ENCODE measurements around the gene CTCF.

The CTCF gene

DNA sequence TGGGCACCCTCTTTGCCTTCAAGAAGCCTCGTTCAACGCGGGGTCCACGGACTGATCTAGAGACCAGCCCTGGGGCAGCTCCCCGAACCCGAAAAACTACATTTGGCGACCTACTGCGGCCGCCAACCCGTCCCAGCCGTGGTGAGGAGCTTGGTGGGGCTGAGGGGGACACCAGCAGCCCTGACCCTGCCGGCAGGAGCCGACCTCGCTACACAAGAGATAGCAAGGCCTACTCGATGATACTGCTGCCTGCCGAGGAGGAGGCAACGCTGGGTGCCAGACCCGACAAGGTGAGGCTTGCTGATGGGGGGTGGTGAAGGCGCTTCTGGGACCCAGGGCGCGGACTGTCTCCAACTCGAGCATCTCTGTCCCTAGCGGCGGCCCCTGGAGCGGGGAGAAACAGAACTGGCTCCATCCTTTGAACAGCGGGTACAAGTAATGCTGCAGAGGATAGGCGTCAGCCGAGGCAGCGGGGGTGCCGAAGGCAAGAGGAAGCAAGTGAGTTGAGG, 92.1 kb downstream of the CTCF start:
- DNase-seq, result no peak

DNA sequence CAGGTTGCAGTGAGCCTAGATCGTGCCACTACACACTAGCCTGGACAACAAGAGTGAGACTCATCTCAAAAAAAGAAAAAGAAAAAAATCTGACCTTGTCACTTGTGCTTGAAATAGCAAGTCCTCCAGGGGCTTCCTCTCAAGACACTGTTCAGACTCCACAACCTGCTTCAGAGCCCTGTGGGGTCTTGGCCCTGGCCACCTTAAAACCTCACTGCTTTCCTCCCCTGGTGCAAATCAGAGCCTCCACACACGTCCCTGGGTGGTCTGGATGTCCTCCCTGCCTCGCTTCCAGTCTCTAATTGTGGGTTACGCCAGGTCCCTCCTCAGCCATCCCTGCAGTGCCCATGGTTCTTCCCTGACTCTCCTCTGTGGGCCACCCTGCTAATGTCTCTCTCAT, 93.0 kb downstream of the CTCF start:
- DNase-seq, result no peak

DNA sequence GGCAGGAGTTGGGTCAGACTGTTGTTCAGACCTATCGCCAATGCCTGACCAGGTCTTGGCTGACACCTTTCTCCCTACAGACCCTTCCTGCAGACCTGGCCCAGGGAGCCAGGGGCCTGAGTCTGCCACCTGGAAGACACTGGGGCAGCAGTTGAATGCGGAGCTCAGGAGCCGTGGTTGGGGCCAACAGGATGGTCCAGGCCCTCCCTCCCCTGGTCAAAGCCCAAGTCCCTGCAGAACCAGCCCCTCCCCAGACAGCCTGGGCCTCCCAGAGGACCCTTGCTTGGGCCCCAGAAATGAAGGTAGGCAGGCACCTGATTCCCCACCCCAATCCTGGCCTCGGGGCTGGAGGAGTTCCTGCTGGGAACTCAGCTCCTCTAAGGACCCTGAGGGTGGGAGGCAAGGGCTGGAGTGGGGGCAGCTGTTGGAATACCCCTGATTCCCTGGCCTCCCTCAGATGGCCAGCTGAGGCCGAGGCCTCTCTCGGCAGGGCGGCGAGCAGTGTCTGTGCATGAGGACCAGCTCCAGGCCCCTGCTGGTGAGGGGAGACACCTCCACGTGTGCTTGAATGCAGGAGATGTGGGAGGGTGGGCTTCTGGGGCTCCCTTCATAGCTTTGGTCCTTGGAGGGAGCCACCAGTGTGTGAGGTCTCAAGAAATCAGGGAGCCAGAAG, 94.2 kb downstream of the CTCF start:
- no peak for DNase-seq

DNA sequence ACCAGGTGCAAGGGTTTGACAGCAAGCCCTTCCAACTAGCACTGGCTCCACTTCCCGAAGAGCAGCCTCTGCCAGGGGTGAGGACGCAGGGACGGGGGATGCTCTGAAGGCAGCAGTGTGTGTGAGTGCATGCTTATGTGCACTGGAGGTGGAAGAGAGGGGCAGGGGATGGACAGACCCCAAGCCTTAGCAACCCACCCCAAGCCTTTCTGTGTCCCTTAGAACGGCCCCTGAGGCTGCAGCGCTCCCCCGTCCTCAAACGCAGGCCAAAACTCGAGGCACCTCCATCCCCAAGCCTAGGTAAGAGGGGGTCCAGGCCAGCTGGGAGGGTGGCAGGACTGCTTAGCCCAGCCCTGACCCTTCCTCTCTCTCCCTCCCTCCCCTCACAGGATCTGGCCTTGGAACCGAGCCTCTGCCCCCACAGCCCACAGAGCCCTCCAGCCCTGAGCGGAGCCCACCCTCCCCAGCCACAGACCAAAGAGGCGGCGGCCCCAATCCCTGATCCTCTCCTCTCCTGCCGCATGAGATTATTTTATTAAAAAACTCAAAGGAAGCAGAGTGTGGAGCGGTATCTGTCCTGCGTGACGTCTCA, 94.8 kb downstream of the CTCF start:
- DNase-seq, result no peak

DNA sequence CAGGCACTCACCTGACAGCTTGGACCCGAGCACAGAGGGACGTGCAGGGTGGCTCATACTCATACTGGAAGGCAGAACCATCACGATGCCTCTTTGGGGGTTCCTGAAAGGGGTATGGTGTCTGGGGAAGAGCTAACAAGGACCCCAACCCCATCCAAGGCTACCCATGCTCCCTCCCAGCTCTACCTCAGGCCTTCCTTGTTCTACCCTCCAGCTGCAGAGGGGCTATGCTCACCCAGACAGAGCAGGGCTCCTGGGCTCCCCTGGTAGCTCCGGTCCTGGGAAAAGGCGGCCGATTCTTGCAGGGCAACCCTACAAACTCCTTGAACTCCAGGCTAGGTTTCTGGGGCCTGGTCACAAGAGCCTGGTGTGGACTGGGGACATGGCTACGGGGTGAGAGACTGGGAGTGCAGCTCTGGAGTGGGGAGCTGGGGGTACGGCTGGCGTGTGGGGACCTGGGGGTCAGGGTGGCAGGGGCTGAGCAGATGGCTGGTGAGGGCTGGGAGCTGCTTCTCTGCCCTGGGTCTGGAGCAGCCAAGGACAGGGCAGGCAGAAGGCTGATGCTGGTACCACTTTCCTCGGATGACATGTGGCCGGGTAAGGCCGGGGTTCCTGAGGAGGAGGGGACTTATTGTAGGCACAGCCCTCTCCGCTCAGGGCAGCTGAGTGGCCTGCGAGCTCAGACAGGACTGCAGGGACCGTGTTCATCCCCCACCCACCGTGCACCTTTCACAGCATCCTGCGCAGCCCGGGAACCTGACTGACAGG, 95.6 kb downstream of the CTCF start:
- no peak for DNase-seq

DNA sequence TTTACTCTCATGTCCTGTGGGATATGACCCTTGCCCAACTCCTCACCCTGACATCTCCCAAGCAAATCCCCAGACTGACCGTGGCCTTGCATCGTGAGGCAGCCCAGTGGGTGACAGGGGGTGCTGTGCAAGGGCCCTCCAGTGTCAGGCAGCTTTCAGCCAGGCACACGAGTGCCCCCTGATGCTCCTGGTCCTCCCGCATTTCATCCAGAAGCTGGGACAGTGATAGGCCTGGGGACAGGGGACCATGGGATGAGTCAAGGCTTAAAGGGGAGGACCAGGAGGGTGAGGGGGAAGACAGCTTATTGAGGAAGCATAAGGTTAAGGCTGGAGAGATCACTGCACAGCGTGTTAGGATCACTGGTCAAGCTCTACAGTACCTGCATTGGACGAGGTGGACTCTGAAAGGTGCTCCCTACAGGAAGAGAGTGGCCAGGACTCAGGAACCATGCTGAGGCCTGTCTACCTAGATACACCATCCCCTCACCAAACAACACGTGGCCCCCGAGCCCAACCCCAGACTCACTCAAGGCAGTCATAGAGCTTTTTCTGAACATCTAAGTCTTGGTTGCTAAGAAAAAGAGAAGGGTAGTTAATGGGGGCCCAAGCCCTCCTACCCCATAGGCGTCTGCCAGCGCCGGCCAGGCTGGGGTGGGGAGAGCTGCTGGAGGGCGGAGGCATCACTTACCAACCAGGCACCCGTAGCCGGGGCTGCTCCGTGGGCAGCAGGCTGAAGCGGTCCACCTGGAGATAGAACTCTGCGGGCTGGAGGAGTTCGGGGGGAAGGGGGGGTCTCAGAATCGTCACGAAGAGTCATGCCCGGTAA, 96.7 kb downstream of the CTCF start:
- DNase-seq, result no peak

DNA sequence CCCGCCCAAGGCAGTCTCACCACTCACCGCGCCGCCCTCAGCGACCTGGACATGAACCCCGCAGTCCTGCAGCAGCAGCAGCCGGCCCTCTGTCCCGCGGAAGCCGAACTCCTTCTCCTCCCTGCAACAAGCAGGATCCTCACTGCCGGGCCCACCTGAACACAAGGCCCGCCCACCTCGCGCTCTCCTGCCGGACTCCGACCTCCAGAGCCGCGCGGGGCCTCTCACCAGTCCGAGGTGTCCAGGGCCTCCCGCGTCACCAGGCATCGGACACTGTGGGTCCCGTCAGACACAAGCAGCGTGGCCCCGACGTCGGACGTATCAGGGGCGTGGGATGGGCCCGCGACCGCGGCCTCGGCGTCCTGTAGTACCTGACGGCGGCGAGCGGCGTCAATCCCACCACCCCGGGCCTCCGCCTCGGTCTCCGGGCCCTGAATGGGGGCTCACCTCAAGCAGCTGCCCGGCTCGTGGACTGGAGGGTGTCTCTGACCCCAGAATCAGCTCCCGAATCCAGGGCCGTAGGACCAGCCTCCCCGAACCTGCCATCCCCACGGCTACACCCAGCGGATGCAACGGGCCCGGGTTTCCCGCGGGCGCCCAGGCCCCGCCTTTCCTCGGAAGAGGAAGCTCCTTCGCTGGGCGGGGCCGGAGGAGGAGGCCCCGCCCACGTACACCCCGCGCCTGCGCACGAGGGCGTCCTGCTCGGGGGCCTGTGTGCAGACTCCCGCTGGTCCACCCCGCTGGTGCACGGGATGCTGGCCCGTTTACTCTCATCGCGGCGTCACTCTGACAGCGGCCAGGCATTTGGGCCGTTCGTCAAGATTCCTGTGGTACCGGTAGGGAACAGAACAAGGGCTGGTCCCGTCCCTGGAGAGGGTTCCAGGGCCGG, 97.6 kb downstream of the CTCF start, which contains the start of gene ACD:
TSS of gene ACD (minus strand) at position 586 of the 889 bp plus-strand sequence. CDS start at position 546, 40 bp downstream.
- peak; percentile 60 for DNase-seq

DNA sequence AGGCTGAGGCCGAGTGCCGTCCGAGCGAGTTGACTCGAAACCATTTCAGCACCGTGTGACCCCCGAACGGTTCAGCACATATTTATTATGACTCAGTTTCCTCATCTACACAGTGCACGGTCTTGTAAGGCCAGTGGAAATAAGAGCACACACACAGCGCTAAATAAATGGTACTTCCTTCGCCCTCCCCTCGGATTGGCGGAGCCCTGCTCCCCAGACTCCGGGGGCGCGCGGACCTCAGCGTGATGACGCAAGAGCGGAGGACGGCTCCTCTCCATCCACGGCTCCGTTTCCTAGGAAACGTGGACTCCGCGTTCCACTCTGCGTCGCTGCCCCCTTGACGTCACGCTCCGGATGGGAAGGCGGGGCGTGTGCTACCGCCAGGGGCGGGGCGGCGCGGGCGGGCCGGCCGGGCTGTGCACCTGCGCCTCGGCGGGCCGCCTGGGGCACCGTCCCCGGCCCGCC, 98.3 kb downstream of the CTCF start, which contains the start of gene PARD6A:
TSS of gene PARD6A (plus strand) at position 397 of the 465 bp plus-strand sequence. CDS start 79 bp downstream, outside the sequence.
- peak; percentile 85 for DNase-seq

DNA sequence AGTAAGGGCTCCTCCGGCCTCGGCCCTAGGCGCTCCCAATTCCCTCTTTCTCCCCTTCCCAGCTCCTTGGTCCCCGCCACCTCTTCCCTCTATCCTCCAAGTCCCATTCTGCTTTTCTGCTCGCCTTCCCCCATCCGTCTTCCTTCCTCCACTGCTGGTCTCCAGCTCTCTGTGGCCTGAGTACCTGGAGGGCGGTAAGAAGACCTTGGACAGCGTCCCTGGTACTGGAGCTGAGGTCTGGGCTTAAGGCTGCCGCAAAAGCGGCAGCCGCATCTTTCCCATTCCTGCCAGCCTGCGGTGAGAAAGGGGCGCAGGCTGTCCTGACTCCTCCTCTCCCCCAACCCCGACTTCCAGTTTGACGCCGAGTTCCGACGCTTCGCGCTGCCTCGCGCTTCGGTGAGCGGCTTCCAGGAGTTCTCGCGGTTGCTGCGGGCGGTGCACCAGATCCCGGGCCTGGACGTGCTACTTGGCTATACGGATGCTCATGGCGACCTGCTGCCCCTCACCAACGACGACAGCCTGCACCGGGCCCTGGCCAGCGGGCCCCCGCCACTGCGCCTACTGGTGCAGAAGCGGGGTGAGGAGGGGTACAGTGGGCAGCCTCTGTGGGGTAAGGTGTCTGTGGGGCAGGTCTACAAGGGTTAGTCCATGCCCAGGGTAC, 98.9 kb downstream of the CTCF start:
- peak; percentile 15 for DNase-seq

DNA sequence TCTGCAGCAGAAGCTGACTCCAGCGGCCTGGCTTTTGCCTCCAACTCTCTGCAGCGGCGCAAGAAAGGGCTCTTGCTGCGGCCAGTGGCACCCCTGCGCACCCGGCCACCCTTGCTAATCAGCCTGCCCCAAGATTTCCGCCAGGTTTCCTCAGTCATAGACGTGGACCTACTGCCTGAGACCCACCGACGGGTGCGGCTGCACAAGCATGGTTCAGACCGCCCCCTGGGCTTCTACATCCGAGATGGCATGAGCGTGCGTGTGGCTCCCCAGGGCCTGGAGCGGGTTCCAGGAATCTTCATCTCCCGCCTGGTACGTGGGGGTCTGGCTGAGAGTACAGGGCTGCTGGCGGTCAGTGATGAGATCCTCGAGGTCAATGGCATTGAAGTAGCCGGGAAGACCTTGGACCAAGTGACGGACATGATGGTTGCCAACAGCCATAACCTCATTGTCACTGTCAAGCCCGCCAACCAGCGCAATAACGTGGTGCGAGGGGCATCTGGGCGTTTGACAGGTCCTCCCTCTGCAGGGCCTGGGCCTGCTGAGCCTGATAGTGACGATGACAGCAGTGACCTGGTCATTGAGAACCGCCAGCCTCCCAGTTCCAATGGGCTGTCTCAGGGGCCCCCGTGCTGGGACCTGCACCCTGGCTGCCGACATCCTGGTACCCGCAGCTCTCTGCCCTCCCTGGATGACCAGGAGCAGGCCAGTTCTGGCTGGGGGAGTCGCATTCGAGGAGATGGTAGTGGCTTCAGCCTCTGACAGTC, 99.7 kb downstream of the CTCF start:
- DNase-seq, result no peak

DNA sequence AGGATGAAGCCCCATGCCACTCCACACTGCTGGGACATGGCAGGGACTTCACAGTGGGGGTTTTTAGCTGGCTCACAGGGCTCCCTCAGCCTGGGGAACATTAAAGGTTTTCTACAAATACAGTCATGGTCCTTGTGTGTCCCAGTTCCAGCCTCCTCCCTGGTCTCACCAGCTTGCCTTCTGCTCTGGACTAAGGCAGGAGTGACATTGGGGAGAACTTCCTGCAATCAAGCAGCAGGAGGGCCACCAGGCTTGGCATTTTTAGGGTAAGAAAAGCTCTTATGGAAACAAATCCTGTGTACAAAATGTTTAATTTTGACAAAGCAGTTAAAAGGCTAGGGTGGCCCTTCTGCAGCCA, 100.3 kb downstream of the CTCF start:
- no peak for DNase-seq

DNA sequence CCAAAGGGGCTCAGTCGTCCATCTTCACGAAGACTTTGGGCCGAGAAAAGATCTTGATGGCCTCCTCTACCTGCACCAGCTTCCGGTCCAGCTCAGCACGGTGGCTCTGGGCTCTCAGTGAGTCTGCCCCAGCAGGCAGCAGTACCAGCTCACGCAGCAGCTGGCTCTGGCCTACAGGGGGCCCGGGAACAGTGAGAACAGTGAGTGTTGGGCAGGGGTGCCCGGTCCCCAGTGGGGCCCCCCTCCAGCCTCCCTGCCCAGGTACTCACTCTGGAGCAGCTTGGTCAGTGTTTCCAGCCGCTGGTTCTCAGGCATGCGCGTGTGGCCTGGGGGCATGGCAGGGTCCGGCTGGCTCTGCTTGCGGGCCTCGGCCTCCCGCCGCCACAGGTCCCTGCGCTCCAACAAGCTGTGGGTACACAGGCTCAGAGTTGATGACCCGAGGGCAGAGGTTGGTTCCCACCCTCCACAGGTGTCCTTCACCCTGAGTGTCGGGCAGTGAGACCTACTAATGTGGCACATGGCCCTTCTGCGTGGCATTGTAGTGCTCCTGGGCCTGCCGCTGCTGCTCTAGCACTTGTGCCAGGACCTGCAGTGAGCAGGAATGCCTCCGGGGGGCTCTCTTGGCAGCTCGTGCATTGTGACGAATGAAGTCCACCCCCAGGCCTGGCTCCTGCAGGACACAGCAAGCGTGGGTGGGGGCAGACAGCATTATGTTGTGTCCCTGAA, 101.0 kb downstream of the CTCF start:
- no peak for DNase-seq

DNA sequence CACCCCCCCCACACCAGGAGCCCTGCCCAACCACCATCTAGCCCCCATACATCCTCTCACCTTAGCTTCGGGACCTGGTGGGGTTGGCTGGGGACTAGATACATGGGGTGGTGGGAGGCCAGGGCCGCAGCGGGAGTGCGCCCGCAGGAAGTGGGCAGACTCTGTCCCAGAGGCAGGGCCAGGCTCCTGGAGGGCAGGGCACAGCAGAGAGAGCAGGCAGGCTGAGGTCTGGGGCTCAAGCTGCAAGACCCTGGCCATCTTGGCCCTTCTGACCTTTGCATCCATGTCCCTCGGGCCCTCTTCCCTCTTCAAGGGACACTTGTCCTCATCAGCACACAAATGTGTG, 101.5 kb downstream of the CTCF start:
- DNase-seq, result no peak

DNA sequence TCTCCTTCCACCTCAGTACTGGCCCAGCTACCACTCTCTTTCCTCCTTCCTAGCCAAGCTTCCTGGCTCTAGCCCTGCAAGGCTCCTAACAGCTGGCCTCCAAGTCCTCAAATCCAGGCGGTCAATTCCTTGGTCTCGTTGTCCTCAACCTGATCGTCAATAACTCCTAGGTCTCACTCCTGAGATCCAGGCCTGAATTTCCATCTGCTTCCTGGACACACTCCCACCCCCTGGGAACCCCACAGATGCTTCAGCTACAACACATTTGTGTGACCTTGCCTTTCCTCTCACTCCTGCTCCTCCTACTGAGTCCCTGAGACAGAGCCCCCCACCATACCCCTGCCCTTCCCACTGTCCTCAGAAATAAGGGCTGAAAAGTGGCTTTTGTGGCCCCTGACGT, 101.9 kb downstream of the CTCF start:
- DNase-seq, result no peak

DNA sequence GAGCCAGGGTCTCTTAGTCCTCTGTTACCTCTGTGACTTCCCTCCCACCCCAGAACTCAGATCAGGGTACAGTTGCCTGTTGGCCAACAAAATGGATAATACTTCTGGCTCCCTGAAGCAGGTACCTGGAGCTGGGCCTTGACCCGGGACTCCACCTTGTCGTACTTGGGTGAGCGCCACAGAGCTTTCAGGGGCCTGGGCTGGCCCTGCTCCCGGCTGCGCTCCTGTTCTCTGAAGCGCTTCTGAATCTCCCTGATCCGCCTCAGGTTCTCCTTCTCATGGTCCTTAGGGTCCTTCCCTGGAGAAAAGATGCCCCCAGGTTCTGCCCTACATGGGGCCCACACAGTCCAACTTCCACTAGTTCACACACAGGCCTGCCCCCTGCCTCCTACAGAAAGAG, 102.5 kb downstream of the CTCF start:
- DNase-seq, result no peak

DNA sequence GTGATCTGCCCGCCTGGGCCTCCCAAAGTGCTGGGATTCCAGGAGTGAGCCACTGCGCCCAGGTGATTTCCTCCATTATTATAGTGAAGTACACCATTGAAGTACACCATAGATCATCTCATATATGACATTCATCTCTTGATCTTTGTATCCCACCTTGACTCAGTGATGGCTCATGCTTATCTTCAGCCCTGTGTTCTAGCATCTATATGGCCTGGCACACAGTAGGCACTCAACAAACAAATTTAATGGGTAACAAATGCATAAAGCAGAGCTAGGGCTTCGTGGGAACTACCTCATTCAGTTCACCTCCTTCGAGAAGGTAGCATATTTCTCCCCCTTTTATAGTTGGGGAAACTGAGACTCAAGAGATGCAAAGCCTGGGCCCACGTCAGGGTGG, 103.3 kb downstream of the CTCF start:
- DNase-seq, result no peak

DNA sequence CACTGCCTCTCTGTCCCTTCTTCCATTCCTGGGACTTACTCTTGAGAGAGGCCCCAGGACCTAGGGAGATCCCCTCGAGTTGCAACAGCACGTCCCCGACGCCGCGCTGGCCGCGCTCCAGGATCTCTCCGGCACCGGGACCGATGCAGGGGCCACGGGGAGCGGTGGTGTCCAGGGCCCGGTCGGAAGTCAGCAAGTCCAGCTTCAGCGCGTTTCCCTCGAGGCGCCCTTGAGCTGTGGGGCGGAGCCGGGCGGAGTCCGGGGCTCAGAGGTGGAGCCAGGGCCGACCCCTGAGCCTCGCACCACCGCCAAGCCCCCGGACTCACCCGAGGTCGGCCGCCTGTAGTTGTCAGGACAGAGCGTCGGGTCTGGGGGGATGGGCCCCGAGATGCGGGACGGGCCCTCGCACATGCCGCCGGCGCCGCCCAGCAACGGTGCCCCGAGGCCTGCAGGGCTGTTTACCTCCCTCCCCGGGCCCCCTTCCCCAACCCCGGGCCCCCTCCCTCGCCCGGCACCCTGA, 103.8 kb downstream of the CTCF start:
- no peak for DNase-seq

DNA sequence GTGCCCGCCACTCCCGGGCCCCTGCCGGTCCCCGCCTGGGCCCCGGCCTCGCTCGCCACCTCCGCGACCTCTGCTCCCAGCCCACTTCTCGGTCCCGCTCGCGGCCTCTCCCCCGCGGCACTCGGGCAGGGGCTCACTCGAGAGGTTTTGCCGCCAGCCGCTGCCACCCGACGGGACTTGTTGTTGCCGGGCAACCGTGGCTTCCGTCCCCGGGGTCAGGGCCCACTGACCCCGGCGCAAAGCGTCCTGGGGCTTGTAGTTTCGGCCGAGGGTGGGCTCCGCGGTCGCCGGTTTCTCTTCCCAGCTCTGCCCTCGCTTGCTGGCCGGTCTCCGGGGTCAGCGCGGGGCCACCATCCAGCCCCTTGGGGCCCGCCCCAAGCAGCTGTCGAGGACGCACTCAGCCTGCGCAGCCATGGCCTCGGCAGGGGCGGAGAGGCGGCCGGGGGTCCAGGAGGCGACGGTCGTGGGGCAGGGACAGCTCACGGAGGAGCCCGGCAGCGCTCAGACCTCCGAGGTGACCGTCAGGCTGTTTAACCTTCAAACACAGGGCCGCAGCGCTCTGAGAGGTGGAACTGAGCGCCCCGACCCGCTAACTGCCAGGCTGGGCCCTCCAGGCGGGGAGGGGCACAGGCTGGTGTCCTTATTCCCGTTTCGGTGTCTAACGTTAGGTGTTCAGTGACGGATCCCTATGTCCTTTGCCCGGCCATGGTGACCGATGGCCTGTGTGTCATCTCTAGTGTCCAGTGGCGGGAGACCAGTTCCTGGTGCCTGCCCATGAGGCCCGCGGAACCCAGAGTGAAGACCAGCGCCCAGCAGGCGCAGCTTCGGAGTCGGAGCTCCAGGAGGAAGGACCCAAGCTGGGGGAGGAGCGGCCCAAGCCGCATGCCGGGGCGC, 104.5 kb downstream of the CTCF start, which contains the start of the genes C16orf86 and ENKD1:
TSS of gene C16orf86 (plus strand) at position 256 of the 894 bp plus-strand sequence. CDS start at position 413, 157 bp downstream.
TSS of gene ENKD1 (minus strand) at position 192 of the 894 bp plus-strand sequence. CDS start 308 bp downstream, outside the sequence.
- DNase-seq, result peak; percentile 59

Data from NCI-H1105 treated with DMSO at 0.1 percent for 48 hours (cell line).